Nephron progenitor cell (in vitro differentiated cells): ENCODE results near the gene RND3.

ENCODE experiments used
- DNase-seq: peaks from one replicate; pipeline ENCODE4 v3.0.0; 2021
- H3K27ac Mint-ChIP-seq: 2 replicates; pipeline ENCODE4 v1.8.0; 2021; ENCODE audit warnings: mild to moderate bottlenecking, moderate library complexity, mixed read lengths
- H3K27me3 Mint-ChIP-seq: 2 replicates; pipeline ENCODE4 v1.8.0; 2021; ENCODE audit warnings: mild to moderate bottlenecking, low read depth, mixed read lengths; ENCODE audit not compliant: poor library complexity
- H3K36me3 Mint-ChIP-seq: 2 replicates; pipeline ENCODE4 v1.8.0; 2021; ENCODE audit warnings: low read depth, mixed read lengths
- H3K4me1 Mint-ChIP-seq: 2 replicates; pipeline ENCODE4 v1.8.0; 2021; ENCODE audit warnings: mixed read lengths
- H3K4me3 Mint-ChIP-seq: 2 replicates; pipeline ENCODE4 v1.8.0; 2021; ENCODE audit warnings: mild to moderate bottlenecking, moderate library complexity, mixed read lengths
- H3K9me3 Mint-ChIP-seq: 2 replicates; pipeline ENCODE4 v1.8.0; 2021; ENCODE audit warnings: mild to moderate bottlenecking, moderate library complexity, mixed read lengths
- TF ChIP-seq, protein P1 (sequence below): fragments of 200-600 bp; sonication (generic); IDR thresholded peaks from 2 replicates; pipeline ENCODE4 v1.5.0; 2021; ENCODE audit warnings: antibody characterized with exemption

Gene RND3

DNA sequence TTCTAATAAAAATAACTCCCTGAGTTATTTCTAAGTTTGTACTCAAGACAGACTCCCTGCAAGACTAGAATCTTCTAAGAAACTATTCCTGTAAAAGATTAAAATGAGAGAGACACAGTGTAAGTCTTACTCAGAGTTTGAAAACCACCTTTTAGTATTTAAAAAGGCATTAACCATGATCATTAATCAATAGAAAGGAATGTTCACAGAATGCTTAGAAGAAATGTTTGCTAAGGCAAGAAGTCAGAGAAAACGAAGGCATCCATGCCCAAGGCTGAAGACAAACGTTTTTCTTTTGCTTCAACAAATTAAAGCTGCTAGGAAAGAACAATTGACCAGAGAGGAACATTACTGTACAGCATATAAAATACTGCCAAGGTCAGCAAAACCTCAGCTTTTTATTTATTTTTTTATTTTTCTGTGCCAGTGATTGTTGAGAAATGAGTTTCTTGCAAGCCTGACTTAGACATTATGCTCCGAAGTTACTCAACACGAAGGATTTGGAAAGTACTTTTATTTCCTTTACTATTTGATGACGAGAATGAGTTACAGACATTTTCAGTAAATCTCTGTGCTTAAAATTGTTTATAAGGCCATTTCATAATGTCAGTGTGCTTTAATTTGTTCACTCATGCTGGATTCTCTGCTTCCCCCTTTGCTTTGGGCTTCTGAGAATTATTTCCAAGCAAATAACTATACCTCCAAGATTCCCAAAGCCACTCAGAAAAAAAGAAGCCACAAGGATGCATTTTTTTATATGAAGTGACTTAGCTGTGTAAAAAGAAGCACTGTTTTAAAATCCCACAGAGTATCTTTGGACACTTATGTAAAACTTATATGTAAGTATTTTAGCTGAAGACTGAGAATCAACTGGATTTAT, 20.5 kb downstream of the RND3 start:
- TF ChIP-seq, protein P1, sequence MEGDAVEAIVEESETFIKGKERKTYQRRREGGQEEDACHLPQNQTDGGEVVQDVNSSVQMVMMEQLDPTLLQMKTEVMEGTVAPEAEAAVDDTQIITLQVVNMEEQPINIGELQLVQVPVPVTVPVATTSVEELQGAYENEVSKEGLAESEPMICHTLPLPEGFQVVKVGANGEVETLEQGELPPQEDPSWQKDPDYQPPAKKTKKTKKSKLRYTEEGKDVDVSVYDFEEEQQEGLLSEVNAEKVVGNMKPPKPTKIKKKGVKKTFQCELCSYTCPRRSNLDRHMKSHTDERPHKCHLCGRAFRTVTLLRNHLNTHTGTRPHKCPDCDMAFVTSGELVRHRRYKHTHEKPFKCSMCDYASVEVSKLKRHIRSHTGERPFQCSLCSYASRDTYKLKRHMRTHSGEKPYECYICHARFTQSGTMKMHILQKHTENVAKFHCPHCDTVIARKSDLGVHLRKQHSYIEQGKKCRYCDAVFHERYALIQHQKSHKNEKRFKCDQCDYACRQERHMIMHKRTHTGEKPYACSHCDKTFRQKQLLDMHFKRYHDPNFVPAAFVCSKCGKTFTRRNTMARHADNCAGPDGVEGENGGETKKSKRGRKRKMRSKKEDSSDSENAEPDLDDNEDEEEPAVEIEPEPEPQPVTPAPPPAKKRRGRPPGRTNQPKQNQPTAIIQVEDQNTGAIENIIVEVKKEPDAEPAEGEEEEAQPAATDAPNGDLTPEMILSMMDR = no peak
- DNase-seq = no peak
- H3K27ac Mint-ChIP-seq = no peak overlapping the region
- peaks cover 37% of the 10 kb centered on the region for H3K36me3 Mint-ChIP-seq
- peaks cover 20% of the 10 kb centered on the region for H3K4me1 Mint-ChIP-seq
- H3K4me3 Mint-ChIP-seq = no peak overlapping the region
- no peaks in the 10 kb centered on the region for H3K9me3 Mint-ChIP-seq
- no peaks in the 10 kb centered on the region for H3K27me3 Mint-ChIP-seq

DNA sequence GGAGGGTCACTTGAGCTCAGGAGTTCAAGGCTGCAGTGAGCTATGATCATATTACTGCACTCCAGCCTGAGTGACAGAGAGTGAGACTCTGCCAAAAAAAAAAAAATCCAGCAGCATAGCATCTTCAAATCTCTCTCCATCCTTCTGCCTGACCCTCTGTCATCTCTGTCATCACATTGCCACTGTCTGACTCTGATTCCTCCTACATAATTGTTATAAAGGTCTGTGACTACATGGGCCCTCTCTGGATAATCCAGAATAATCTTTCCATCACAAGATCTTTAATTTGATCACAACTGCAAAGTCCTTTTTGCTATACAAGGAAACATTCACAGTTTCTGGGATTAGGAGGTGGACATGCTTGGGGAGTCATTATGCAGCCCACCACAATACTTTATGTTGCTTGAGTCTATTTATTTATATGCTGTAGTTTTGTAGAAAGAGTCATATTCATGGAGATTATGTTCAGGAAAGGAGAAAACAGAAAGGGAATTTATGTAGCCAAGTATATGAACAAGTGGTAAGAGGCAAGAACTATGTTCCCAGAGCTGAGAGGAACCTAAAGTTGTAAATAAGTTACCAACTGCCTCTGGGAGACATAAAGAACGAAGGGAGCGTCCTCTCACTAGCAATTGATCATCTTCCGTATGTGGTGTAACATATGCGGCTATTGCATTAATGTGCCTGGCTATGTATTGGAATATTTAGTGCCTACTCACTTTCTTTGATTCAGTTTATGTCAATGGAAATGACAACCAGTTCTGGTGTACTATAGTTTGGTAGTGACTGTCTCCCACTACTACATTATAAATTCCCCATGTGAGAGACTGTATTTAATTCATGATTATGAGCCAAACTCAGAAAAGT, 21.5 kb downstream of the RND3 start:
- no peaks in the 10 kb centered on the region for H3K27me3 Mint-ChIP-seq
- H3K27ac Mint-ChIP-seq = no peak overlapping the region
- peaks cover 27% of the 10 kb centered on the region for H3K36me3 Mint-ChIP-seq
- peaks cover 20% of the 10 kb centered on the region for H3K4me1 Mint-ChIP-seq
- TF ChIP-seq, protein P1 = no peak
- no peaks in the 10 kb centered on the region for H3K9me3 Mint-ChIP-seq
- no peak for DNase-seq
- no peak overlapping the region for H3K4me3 Mint-ChIP-seq

DNA sequence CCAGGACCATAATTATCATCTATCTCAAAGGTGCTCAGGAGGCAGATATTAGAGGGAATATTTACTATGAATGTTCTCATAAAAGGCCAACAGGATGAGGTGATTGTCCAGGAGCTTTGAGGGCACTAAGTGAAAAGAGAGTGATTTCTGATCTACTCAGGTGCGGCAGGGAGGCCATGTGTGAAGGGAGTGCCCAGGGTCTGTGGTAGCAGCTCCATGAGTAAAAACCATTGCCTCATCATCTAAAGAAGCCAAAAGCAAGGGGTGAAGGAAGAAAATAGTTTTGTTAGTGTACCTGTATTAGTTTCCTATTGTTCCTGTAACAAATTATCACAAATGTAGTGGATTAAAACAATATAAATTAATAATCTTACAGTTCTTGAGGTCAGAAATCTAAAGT, 22.5 kb downstream of the RND3 start:
- no peaks in the 10 kb centered on the region for H3K27me3 Mint-ChIP-seq
- H3K4me3 Mint-ChIP-seq = no peak overlapping the region
- TF ChIP-seq, protein P1 = no peak
- H3K4me1 Mint-ChIP-seq = peaks cover 12% of the 10 kb centered on the region
- no peaks in the 10 kb centered on the region for H3K9me3 Mint-ChIP-seq
- no peak for DNase-seq
- H3K27ac Mint-ChIP-seq = no peak overlapping the region
- peaks cover 17% of the 10 kb centered on the region for H3K36me3 Mint-ChIP-seq

DNA sequence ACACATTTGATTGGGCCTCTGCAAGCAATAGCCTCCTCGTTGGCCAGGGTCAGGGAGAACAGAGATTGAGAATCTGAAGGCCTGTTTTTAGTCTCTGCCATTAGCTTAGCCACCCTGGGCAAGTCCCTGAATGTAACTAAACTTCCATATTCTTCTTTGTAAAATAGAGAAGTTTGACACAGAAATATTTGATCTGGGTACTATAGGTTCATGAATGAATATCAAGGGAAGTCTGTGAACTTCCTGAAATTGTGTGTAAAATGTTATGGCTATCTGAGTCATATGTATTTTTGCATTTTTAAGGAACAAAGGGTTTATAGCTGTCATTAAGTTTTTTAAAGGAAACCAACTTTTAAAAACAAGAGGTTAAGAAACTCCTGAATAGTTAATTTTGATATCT, 23.2 kb downstream of the RND3 start:
- TF ChIP-seq, protein P1 = no peak
- Mint-ChIP-seq H3K27me3 (no peaks in the 10 kb centered on the region), H3K4me1 (peaks cover 5% of the 10 kb centered on the region), H3K27ac (no peak overlapping the region), H3K4me3 (no peak overlapping the region), H3K9me3 (no peaks in the 10 kb centered on the region), H3K36me3 (peaks cover 10% of the 10 kb centered on the region)
- DNase-seq = no peak

DNA sequence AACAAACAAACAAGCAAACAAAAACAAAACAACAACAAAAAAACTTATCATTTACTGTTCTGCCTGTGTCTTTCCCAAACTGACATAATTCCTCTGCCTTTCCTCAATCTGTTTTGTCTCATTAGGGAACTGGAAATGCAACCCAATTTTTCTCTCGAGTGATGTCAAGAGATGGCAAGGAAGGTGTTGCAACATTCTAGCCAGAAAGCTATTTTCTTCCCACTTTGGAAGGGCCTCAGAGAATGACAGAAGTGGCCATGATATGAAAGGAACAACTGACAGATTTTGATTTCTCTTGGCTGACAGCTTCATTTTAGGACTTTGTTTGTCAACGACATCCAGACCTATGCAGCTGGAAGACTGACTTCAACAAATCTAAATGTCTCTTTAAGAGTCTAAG, 24.7 kb downstream of the RND3 start:
- no peaks in the 10 kb centered on the region for H3K4me1 Mint-ChIP-seq
- H3K27ac Mint-ChIP-seq = no peak overlapping the region
- no peak overlapping the region for H3K4me3 Mint-ChIP-seq
- TF ChIP-seq, protein P1 = no peak
- H3K27me3 Mint-ChIP-seq = no peaks in the 10 kb centered on the region
- no peaks in the 10 kb centered on the region for H3K9me3 Mint-ChIP-seq
- DNase-seq = no peak
- peaks cover 2% of the 10 kb centered on the region for H3K36me3 Mint-ChIP-seq
